Large intestine (tissue), 3 donors: ENCODE results near the gene GLI2. TPM values are rescaled to one million over a fixed set of nuclear protein-coding genes. Genes with fewer than 3 reads are reported as not detected.

Experiments used
- DNase-seq, 2 donors: peaks; one replicate each; pipeline versions ENCODE4 v3.0.0 to v3.0.0-alpha.2; 2013
- H3K27ac ChIP-seq: one replicate; pipeline ENCODE4 v1.5.1; 2013; ENCODE audit warnings: low read length
- H3K27me3 ChIP-seq: 2 replicates; pipeline ENCODE4 v1.6.1; 2013; ENCODE audit warnings: low read length; ENCODE audit not compliant: control insufficient read depth, insufficient read depth
- H3K36me3 ChIP-seq: 2 replicates; pipeline ENCODE4 v1.6.1; 2013; ENCODE audit warnings: low read length; ENCODE audit not compliant: control insufficient read depth, insufficient read depth
- H3K4me1 ChIP-seq: one replicate; pipeline ENCODE4 v1.6.1; 2013; ENCODE audit warnings: low read length; ENCODE audit not compliant: control insufficient read depth, insufficient read depth
- H3K4me3 ChIP-seq: one replicate; pipeline ENCODE4 v1.5.1; 2013; ENCODE audit warnings: low read length
- H3K9me3 ChIP-seq: one replicate; pipeline ENCODE4 v1.6.1; 2013; ENCODE audit warnings: mild to moderate bottlenecking, low read depth, low read length, moderate library complexity; ENCODE audit not compliant: control insufficient read depth
- WGBS: methylation state at CpG from one replicate; pipeline ENCODE4 v1.1.5; 2013; ENCODE audit warnings: low lambda C conversion rate; ENCODE audit not compliant: insufficient coverage; 5-methylcytosine and 5-hydroxymethylcytosine counted together
- polyA plus RNA-seq: library from polyadenylated mRNA; unstranded; fragments of 120-200 nt; gene quantifications from one replicate; pipeline ENCODE4 v1.2.1, GENCODE V29; 2013

GLI2 gene
- polyA plus RNA-seq, 1 donor, result 4.1 TPM

GRCh38 chr2:120711694-120712093 is 24.0 kb upstream of the GLI2 start:
- H3K27me3 ChIP-seq, result peaks cover 69% of the 10 kb centered on the region
- no peaks in the 10 kb centered on the region for H3K36me3 ChIP-seq
- no peaks in the 10 kb centered on the region for H3K9me3 ChIP-seq
- H3K4me3 ChIP-seq, result no peak overlapping the region
- no peaks in the 10 kb centered on the region for H3K4me1 ChIP-seq
- no peak overlapping the region for H3K27ac ChIP-seq
- no CpG with 5 or more reads among the region's 5 CpGs for WGBS
- no peak for DNase-seq

- no CpG with 5 or more reads among the region's 7 CpGs for WGBS
- no peak for DNase-seq
- no peak overlapping the region for H3K27ac ChIP-seq
- no peaks in the 10 kb centered on the region for H3K36me3 ChIP-seq
- H3K4me1 ChIP-seq, result no peaks in the 10 kb centered on the region
- no peak overlapping the region for H3K4me3 ChIP-seq
- no peaks in the 10 kb centered on the region for H3K9me3 ChIP-seq
- H3K27me3 ChIP-seq, result peaks cover 66% of the 10 kb centered on the region
Measured at GRCh38 chr2:120712180-120712681, 23.4 kb upstream of the GLI2 start.

GRCh38 chr2:120715353-120715752 is 20.3 kb upstream of the GLI2 start:
- Histone ChIP-seq H3K9me3 (no peaks in the 10 kb centered on the region), H3K4me1 (no peaks in the 10 kb centered on the region), H3K27me3 (peaks cover 57% of the 10 kb centered on the region), H3K36me3 (no peaks in the 10 kb centered on the region), H3K27ac (no peak overlapping the region), H3K4me3 (no peak overlapping the region)
- WGBS, result 40% methylated on average over 3 of the region's 8 CpGs
- DNase-seq, result no peak

GRCh38 chr2:120715941-120716340 is 19.7 kb upstream of the GLI2 start:
- peaks cover 54% of the 10 kb centered on the region for H3K27me3 ChIP-seq
- DNase-seq, result no peak
- H3K4me3 ChIP-seq, result no peak overlapping the region
- H3K9me3 ChIP-seq, result no peaks in the 10 kb centered on the region
- no peaks in the 10 kb centered on the region for H3K4me1 ChIP-seq
- no CpG with 5 or more reads among the region's 8 CpGs for WGBS
- no peak overlapping the region for H3K27ac ChIP-seq
- H3K36me3 ChIP-seq, result no peaks in the 10 kb centered on the region

GRCh38 chr2:120716641-120717585 is 18.8 kb upstream of the GLI2 start:
- no peak overlapping the region for H3K4me3 ChIP-seq
- WGBS, result no CpG with 5 or more reads among the region's 15 CpGs
- DNase-seq, result no peak

GRCh38 chr2:120719491-120719890 is 16.2 kb upstream of the GLI2 start:
- no CpG with 5 or more reads among the region's 7 CpGs for WGBS
- DNase-seq, result no peak
- no peaks in the 10 kb centered on the region for H3K9me3 ChIP-seq
- no peak overlapping the region for H3K4me3 ChIP-seq
- no peaks in the 10 kb centered on the region for H3K36me3 ChIP-seq
- no peaks in the 10 kb centered on the region for H3K4me1 ChIP-seq
- H3K27ac ChIP-seq, result no peak overlapping the region
- peaks cover 29% of the 10 kb centered on the region for H3K27me3 ChIP-seq

More at GRCh38 chr2:120716641-120717585, 18.8 kb upstream of the GLI2 start:
- Histone ChIP-seq H3K27me3 (peaks cover 48% of the 10 kb centered on the region), H3K36me3 (no peaks in the 10 kb centered on the region), H3K27ac (no peak overlapping the region), H3K4me1 (no peaks in the 10 kb centered on the region), H3K9me3 (no peaks in the 10 kb centered on the region)

- peaks cover 25% of the 10 kb centered on the region for H3K27me3 ChIP-seq
- no peaks in the 10 kb centered on the region for H3K9me3 ChIP-seq
- no CpG with 5 or more reads among the region's 7 CpGs for WGBS
- DNase-seq, result no peak
- H3K4me3 ChIP-seq, result no peak overlapping the region
- no peaks in the 10 kb centered on the region for H3K36me3 ChIP-seq
- no peaks in the 10 kb centered on the region for H3K4me1 ChIP-seq
- no peak overlapping the region for H3K27ac ChIP-seq
Measured at GRCh38 chr2:120720231-120720630, 15.4 kb upstream of the GLI2 start.

GRCh38 chr2:120720746-120721375 is 14.8 kb upstream of the GLI2 start:
- DNase-seq, result no peak
- peaks cover under 1% of the 10 kb centered on the region for H3K9me3 ChIP-seq
- no CpG with 5 or more reads among the region's 8 CpGs for WGBS

GRCh38 chr2:120722246-120722567 is 13.5 kb upstream of the GLI2 start:
- Histone ChIP-seq H3K9me3 (peaks cover 3% of the 10 kb centered on the region), H3K27me3 (peaks cover 22% of the 10 kb centered on the region), H3K36me3 (no peaks in the 10 kb centered on the region), H3K4me1 (no peaks in the 10 kb centered on the region), H3K4me3 (no peak overlapping the region), H3K27ac (no peak overlapping the region)
- WGBS, result no CpG with 5 or more reads among the region's 9 CpGs
- no peak for DNase-seq

More at GRCh38 chr2:120720746-120721375, 14.8 kb upstream of the GLI2 start:
- no peaks in the 10 kb centered on the region for H3K4me1 ChIP-seq
- H3K27ac ChIP-seq, result no peak overlapping the region
- no peak overlapping the region for H3K4me3 ChIP-seq
- no peaks in the 10 kb centered on the region for H3K36me3 ChIP-seq
- H3K27me3 ChIP-seq, result peaks cover 25% of the 10 kb centered on the region

GRCh38 chr2:120722568-120723421 is 12.9 kb upstream of the GLI2 start:
- H3K9me3 ChIP-seq, result peaks cover 3% of the 10 kb centered on the region
- WGBS, result no CpG with 5 or more reads among the region's 11 CpGs
- H3K4me3 ChIP-seq, result no peak overlapping the region
- no peaks in the 10 kb centered on the region for H3K36me3 ChIP-seq
- H3K27me3 ChIP-seq, result peaks cover 20% of the 10 kb centered on the region
- H3K4me1 ChIP-seq, result no peaks in the 10 kb centered on the region
- no peak overlapping the region for H3K27ac ChIP-seq
- DNase-seq, result no peak
